Breast epithelium (tissue), 3 donors: ENCODE measurements around the gene PFN1.

Experiments used
- POLR2A ChIP-seq: fragments of 450-650 bp; IDR thresholded peaks from one replicate; pipeline ENCODE4 v1.6.1; 2016; ENCODE audit warnings: antibody characterized with exemption, mild to moderate bottlenecking, moderate library complexity
- POLR2AphosphoS5 ChIP-seq, 3 donors: sonication (generic); formaldehyde crosslinking; IDR thresholded peaks; one replicate each; pipeline ENCODE4 v1.6.1; 2017; ENCODE audit warnings: antibody characterized with exemption in 3 of 3
- TF ChIP-seq, protein P1 (sequence below), 3 donors: fragments of 450-650 bp; IDR thresholded peaks; one replicate each; pipeline ENCODE4 v1.5.1; 2016 to 2017; ENCODE audit warnings: antibody characterized with exemption in 3 of 3, mild to moderate bottlenecking in 3 of 3, moderate library complexity in 3 of 3

GRCh38 chr17:4945944-4946280 lies 2.4 kb downstream of the PFN1 start:
- no peak for TF ChIP-seq POLR2AphosphoS5 (IDR thresholded peaks at IDR 0.05)
- TF ChIP-seq, protein P1, sequence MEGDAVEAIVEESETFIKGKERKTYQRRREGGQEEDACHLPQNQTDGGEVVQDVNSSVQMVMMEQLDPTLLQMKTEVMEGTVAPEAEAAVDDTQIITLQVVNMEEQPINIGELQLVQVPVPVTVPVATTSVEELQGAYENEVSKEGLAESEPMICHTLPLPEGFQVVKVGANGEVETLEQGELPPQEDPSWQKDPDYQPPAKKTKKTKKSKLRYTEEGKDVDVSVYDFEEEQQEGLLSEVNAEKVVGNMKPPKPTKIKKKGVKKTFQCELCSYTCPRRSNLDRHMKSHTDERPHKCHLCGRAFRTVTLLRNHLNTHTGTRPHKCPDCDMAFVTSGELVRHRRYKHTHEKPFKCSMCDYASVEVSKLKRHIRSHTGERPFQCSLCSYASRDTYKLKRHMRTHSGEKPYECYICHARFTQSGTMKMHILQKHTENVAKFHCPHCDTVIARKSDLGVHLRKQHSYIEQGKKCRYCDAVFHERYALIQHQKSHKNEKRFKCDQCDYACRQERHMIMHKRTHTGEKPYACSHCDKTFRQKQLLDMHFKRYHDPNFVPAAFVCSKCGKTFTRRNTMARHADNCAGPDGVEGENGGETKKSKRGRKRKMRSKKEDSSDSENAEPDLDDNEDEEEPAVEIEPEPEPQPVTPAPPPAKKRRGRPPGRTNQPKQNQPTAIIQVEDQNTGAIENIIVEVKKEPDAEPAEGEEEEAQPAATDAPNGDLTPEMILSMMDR (IDR thresholded peaks at IDR 0.05), result no peak
- TF ChIP-seq POLR2A, result no peak
